Measurements from ENCODE around the gene KCNIP4.

GRCh38 chr4:21726255-21726815 is 222.2 kb downstream of the KCNIP4 start:
- TF ChIP-seq CTCF (IDR thresholded peaks at IDR 0.05; ENCODE audit: insufficient read depth, low read length) (no peak), POLR2AphosphoS5 (IDR thresholded peaks at IDR 0.05; ENCODE audit: low read depth) (no peak)

Data from HL-60 (cell line).